Dendritic cell treated with granulocyte-macrophage colony-stimulating factor and Interleukin-4, amounts not matched to agents 40 ng/mL and 50 ng/mL, for 4 days (primary cell): ENCODE results near the gene CARD8.
"Not testable (repeated sequence)": the region's sequence is repeated elsewhere in the genome, so short reads cannot be mapped to it uniquely, and the experiment has no call there.

Source experiments
- H3K27ac Mint-ChIP-seq: one replicate; pipeline ENCODE4 v1.8.0; 2022; ENCODE audit warnings: mild to moderate bottlenecking, mixed read lengths
- H3K27me3 Mint-ChIP-seq: one replicate; pipeline ENCODE4 v1.8.0; 2022; ENCODE audit warnings: mild to moderate bottlenecking, mixed read lengths
- H3K36me3 Mint-ChIP-seq: one replicate; pipeline ENCODE4 v1.8.0; 2022; ENCODE audit warnings: low read depth, mixed read lengths
- H3K4me1 Mint-ChIP-seq: one replicate; pipeline ENCODE4 v1.8.0; 2022; ENCODE audit warnings: low read depth, mixed read lengths
- H3K4me3 Mint-ChIP-seq: one replicate; pipeline ENCODE4 v1.8.0; 2022; ENCODE audit warnings: mild to moderate bottlenecking, moderate library complexity, mixed read lengths
- H3K9me3 Mint-ChIP-seq: one replicate; pipeline ENCODE4 v1.8.0; 2022; ENCODE audit warnings: mixed read lengths
- intact Hi-C: fragments of 100-400 bp; cut with micrococcal nuclease; formaldehyde crosslinking; loops from one replicate; pipeline ENCODE4 v1.15.0; 2022

Gene CARD8, protein sequence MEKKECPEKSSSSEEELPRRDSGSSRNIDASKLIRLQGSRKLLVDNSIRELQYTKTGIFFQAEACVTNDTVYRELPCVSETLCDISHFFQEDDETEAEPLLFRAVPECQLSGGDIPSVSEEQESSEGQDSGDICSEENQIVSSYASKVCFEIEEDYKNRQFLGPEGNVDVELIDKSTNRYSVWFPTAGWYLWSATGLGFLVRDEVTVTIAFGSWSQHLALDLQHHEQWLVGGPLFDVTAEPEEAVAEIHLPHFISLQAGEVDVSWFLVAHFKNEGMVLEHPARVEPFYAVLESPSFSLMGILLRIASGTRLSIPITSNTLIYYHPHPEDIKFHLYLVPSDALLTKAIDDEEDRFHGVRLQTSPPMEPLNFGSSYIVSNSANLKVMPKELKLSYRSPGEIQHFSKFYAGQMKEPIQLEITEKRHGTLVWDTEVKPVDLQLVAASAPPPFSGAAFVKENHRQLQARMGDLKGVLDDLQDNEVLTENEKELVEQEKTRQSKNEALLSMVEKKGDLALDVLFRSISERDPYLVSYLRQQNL

DNA sequence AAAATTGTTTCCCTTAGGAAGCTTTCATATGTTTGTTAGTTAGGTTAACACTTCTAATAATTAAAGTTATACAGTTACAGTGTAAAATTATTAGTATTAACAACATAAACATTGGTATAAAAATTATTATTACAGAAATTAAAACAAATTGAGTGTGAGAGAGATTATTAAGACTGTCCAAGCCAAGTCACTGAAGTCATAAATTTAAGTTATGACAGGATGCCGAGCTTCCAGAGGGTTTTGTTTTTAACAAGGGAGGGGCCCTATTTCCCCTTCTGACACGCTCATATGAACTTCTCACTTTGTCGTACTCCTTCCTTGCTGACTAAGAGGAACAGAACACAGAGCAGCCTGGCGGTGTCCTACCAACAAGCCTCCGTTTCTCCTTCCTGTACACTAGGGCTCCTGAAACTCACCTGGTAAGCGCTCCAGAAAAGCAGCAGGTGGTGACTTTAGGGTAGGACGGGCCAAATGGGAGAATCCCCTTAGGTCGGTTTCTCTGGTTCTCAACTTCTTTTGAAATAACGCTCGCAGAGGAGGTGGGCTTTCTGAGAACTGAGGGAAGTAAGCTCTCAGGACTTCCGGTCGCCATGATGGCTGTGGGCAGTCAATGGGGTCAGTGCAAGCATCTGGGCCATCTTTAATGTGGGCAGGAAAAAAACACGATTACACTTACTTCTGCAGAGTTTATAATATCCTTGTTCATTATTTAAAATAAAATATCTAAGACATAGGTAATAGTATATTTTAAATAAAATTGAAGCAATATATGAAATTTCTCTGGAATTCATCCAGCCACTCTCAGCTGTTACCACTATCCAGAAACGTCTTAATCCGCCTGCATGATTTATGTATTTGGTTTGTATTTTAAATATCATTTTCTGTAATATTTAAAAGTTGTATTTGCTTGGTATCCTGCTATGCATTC lies at the start of gene CARD8:
Gene CARD8, minus strand, starts transcription at position 537 of the 928 bp plus-strand sequence. CDS start 14,892 bp downstream, outside the sequence.
- intact Hi-C loops = no loop called here
- Mint-ChIP-seq H3K36me3 (peaks cover 7% of the 10 kb centered on the region), H3K9me3 (no peaks in the 10 kb centered on the region), H3K4me1 (peaks cover 57% of the 10 kb centered on the region), H3K27ac (peak within 1 kb of the TSS; percentile 98), H3K27me3 (no peaks in the 10 kb centered on the region), H3K4me3 (peak within 1 kb of the TSS; percentile 83)

DNA sequence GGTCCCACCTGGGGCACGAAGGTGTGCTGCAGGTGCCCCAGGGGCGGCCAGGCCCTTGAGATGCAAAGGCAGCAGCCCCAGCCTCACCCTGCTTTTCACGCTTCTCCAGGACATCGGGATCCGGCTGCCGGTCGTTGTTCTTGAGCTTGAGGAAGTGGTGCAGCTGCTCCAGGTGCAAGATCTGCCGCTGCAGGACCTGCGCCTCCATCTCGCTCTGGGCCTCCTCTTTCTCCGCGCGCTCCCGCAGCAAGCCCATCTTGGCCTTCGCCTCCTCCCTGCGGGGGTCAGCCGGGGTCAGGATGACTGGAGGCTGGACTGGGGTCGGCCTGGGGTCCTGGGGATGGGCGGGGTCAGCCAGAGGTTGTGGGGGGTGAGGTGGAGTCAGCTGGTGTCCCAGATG lies 48.2 kb upstream of the CARD8 start:
- intact Hi-C loops = no loop called here
- no peaks in the 10 kb centered on the region for H3K36me3 Mint-ChIP-seq
- H3K4me3 Mint-ChIP-seq = no peak overlapping the region
- H3K27ac Mint-ChIP-seq = no peak overlapping the region
- no peaks in the 10 kb centered on the region for H3K9me3 Mint-ChIP-seq
- H3K4me1 Mint-ChIP-seq = no peaks in the 10 kb centered on the region
- H3K27me3 Mint-ChIP-seq = no peaks in the 10 kb centered on the region

DNA sequence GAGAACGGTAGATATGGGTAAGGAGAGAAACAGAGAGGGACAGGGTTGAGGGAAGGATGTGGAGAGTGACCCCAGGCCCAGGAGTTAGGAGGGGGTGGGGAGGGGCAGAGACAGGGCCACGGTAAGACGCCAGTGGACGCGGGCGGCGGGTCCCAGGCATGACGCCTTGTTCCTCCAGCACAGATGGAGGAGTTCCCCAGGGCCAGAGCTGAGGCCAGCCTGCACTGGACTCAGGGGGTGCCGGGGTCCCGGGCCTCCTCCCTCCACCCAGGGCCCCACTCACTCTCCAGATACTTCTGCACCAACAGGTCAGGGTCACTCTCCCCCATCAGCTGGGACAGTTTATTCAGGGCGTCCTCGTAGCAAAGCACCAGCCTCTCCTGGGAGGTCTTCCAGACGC lies 47.7 kb upstream of the CARD8 start:
- Mint-ChIP-seq H3K9me3 (no peaks in the 10 kb centered on the region), H3K4me1 (no peaks in the 10 kb centered on the region), H3K36me3 (no peaks in the 10 kb centered on the region), H3K27ac (no peak overlapping the region), H3K27me3 (no peaks in the 10 kb centered on the region), H3K4me3 (no peak overlapping the region)
- intact Hi-C loops = no loop called here

DNA sequence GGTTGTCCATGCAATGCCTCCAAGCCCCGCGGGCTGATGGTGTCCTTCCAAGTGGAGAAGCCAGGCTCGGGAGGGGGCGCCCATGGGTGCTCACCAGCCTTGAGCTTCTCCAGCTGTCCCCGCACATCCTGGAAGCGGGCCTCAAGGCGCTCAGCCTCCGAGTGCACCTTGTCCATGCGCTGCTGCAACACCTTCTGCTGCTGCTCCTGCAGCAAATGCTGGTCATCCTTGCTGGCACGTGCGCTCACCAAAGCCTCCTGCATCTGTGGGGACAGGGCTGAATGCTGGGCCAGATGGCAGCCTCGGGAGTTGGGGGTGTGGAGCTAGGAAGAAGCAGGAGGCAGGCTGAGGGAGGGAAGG lies 46.9 kb upstream of the CARD8 start:
- no peak overlapping the region for H3K27ac Mint-ChIP-seq
- H3K27me3 Mint-ChIP-seq = no peaks in the 10 kb centered on the region
- no peaks in the 10 kb centered on the region for H3K36me3 Mint-ChIP-seq
- no peaks in the 10 kb centered on the region for H3K9me3 Mint-ChIP-seq
- H3K4me3 Mint-ChIP-seq = no peak overlapping the region
- no peaks in the 10 kb centered on the region for H3K4me1 Mint-ChIP-seq
- intact Hi-C loops = no loop called here

DNA sequence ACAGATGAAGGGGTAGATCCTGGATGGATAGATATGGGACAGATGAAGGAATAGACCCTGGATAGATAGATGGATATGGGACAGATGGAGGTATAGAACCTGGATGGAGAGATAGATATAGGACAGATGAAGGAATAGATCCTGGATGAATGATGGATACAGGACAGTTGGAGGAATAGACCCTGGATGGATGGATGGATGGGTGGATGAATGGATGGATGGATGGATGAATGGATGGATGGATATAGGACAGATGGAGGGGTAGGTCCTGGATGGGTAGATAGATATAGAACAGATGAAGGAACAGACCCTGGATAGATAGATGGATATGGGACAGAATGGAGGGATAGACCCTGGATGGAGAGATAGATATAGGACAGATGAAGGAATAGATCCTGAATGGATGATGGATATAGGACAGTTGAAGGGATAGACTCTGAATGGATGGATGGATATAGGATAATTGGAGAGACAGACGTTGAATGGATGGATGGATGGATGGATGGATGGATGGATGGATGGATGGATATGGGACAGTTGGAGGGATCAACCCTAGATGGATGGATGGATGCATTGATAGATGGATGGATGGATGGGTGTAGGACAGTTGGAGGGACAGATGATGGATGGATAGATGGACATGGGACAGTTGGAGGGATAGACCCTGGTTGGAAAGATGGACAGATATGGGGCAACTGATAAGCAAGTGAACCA lies 46.3 kb upstream of the CARD8 start:
- Mint-ChIP-seq H3K27ac (no peak overlapping the region), H3K4me1 (no peaks in the 10 kb centered on the region), H3K4me3 (no peak overlapping the region), H3K27me3 (no peaks in the 10 kb centered on the region), H3K36me3 (no peaks in the 10 kb centered on the region), H3K9me3 (no peaks in the 10 kb centered on the region)
- intact Hi-C loops = no loop called here

DNA sequence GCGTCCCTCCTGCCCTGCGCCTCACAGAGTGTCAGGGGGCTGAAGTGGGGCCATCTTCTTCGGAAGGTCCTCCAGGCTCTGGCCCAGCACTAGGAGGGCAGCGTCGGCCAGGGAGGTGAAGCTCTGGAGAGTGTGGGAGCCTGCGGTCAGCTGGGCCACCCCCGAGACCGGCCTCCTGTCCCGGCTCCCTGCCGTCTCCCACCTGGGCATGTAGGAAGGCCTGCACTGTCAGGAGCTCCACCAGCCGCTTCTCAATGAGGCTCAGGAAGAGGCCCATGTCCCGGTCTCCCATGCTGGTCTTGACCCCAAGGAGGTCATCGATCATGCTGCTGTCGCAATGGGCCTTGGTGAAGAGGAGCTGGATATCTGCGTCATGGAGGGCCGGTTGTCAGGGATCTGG lies 42.3 kb upstream of the CARD8 start:
- Mint-ChIP-seq H3K36me3 (no peaks in the 10 kb centered on the region), H3K27me3 (no peaks in the 10 kb centered on the region), H3K27ac (no peak overlapping the region), H3K9me3 (no peaks in the 10 kb centered on the region), H3K4me1 (no peaks in the 10 kb centered on the region), H3K4me3 (no peak overlapping the region)
- intact Hi-C loops = no loop called here

DNA sequence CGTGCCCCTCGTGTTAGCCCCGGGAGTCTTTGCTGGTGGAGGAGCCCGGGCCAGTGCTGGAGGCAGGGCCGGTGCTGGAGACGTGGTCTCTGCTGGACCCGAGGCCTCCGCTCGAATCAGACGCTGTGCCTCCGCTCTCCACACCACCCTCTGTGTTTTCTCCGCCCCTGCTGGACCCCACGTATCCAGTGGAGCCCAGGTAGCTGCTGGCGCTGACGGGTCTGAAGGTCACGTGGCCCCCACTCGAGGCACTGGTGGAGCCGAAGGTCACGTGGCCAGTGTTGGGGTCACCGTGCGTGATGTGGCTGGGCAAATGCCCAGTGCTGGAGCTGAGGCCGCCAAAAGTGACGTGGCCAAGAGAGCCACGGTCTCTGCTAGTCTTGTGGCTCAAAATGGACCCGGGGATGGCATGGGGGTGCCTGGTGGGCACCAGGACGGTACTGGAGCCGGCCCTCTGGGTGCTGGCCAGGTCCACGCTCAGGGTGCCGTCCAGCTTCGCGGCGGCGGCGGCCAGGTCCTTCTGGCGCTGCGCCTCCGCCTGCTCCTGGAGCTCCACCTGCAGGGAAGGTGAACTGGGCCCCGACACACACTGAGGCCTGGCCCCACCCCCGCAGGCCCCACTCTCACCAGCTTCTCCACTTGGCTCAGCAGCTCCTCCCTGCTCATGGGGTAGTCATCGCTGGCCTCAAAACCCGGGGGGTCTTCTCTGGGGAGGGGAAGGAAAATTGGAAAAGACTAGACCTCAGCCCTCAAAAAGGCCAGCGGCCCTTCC lies 41.4 kb upstream of the CARD8 start:
- no peaks in the 10 kb centered on the region for H3K9me3 Mint-ChIP-seq
- no peaks in the 10 kb centered on the region for H3K4me1 Mint-ChIP-seq
- H3K4me3 Mint-ChIP-seq = no peak overlapping the region
- H3K36me3 Mint-ChIP-seq = no peaks in the 10 kb centered on the region
- no peaks in the 10 kb centered on the region for H3K27me3 Mint-ChIP-seq
- intact Hi-C loops = no loop called here
- no peak overlapping the region for H3K27ac Mint-ChIP-seq

DNA sequence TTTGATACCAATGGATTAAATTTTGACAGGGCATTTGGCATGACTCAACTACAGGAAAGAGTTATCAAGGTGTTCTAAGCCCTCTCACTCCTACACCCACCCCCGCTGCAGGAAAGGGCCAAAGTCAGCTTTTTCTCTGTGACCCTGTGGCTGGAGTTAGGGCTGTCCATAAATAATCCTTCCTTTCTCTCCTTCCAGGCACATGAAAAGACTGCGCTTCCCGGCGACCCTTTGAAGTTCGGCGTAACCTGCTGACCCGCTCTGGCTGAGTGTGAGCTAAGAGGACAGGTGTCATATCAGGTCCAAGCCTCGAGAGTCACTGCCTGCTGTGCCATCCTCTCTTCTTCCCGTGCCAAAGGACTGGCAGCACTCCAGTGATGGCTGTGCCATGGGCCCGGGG lies 39.7 kb upstream of the CARD8 start:
- intact Hi-C loops = no loop called here
- no peaks in the 10 kb centered on the region for H3K9me3 Mint-ChIP-seq
- no peak overlapping the region for H3K27ac Mint-ChIP-seq
- no peak overlapping the region for H3K4me3 Mint-ChIP-seq
- H3K4me1 Mint-ChIP-seq = peaks cover 9% of the 10 kb centered on the region
- no peaks in the 10 kb centered on the region for H3K36me3 Mint-ChIP-seq
- H3K27me3 Mint-ChIP-seq = peaks cover 8% of the 10 kb centered on the region

DNA sequence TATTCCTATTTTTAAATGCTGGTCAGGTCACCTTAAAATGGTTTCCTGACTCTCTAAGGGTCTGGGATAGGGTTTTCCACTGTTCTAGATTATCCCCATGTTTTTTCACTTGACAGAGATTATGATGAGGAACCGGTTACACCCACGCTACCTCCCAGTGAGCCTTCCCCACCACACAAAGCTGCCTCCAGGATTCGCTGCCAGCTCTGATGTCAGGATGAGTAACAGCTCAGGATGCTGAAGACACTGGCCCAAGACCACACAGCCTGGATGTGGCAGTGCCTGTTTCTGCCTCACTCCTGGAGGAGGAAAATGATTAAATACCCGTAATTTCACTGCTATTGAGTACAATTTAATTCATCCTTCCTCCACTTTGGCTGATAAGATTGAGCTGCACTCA lies 37.1 kb upstream of the CARD8 start:
- Mint-ChIP-seq H3K27ac (no peak overlapping the region), H3K4me3 (no peak overlapping the region), H3K36me3 (no peaks in the 10 kb centered on the region), H3K4me1 (peaks cover 9% of the 10 kb centered on the region), H3K27me3 (peaks cover 13% of the 10 kb centered on the region), H3K9me3 (no peaks in the 10 kb centered on the region)
- intact Hi-C loops = no loop called here

DNA sequence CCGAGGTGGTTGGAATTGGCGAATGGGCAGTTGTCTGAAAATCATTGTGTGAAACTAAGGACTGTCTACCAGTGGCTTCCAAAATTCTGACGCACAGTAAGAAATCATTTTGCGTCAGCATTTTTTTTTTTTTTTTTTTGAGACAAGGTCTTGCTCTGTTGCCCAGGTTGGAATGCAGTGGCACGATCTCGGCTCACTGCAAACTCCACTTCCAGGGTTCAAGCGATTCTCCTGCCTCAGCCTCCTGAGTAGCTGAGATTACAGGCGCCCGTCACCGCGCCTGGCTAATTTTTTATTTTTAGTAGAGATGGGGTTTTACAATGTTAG lies 35.7 kb upstream of the CARD8 start:
- intact Hi-C loops = loop anchor here (1.0 kb wide), 1 partner anchor 24 kb away; no protein-coding TSS in a partner anchor
- Mint-ChIP-seq H3K27me3 (peaks cover 13% of the 10 kb centered on the region), H3K4me3 (peak overlapping the region; percentile 69)
- not testable (repeated sequence) for H3K4me1 Mint-ChIP-seq, H3K27ac Mint-ChIP-seq, H3K9me3 Mint-ChIP-seq, H3K36me3 Mint-ChIP-seq

DNA sequence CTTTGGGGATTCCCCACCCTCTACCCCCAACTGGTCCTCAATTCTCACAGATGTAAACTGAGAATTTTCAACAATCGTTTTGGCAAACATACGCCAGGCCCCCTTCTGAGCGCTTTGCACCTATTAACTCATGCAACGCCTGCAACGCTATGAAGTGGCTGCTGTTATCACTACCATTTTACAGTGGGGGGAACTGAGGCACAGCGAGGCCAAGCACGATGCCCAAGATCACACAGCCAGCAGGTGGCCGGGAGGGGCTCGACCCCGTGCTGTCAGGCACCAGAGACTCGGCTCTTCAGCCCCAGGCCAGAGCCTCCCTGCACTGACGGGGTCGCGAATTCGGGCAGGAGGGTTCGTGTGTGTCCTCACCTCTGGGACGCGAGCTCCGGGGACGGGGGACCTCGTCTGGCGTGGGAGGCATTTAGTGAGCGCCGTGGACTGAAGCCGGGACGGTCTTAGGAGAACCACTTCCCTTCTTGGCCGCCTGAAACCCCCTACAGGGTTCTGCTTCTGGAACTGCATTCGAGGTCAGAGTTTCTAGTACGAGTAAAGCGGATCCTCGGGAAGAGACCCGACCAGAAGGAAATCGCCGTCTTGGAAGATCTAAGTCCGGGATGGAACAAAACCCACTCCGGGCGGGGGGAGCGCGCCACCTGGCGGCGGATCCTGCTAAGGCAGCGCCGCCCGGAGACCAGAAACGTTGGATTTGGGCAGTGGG lies 35.2 kb upstream of the CARD8 start:
- Mint-ChIP-seq H3K27me3 (peaks cover 13% of the 10 kb centered on the region), H3K36me3 (no peaks in the 10 kb centered on the region), H3K4me3 (peak overlapping the region; percentile 69), H3K4me1 (peaks cover 9% of the 10 kb centered on the region), H3K27ac (no peak overlapping the region), H3K9me3 (peaks cover 12% of the 10 kb centered on the region)
- intact Hi-C loops = loop anchor here (1.0 kb wide), 1 partner anchor 24 kb away; no protein-coding TSS in a partner anchor

DNA sequence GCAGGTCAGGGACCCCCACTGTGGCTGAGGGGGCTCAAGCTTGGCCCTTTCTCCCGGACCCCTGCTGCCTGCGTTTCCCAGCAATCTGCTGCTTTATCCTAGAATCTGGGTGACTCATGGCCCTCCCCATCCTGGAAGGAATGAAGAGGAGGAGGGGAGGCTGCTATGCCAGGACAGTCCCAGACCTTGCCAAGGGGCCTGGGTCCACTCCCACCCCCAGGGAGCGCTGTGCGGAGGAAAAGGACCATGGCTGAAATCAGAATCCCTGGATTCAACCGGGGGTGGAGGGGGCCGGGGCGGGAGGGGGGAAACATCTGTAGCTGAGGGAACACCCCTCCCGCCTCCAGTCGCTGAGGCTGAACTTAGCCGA lies 34.7 kb upstream of the CARD8 start:
- H3K27ac Mint-ChIP-seq = no peak overlapping the region
- peaks cover 13% of the 10 kb centered on the region for H3K9me3 Mint-ChIP-seq
- no peak overlapping the region for H3K4me3 Mint-ChIP-seq
- H3K4me1 Mint-ChIP-seq = peaks cover 9% of the 10 kb centered on the region
- no peaks in the 10 kb centered on the region for H3K36me3 Mint-ChIP-seq
- intact Hi-C loops = no loop called here
- H3K27me3 Mint-ChIP-seq = peaks cover 13% of the 10 kb centered on the region

DNA sequence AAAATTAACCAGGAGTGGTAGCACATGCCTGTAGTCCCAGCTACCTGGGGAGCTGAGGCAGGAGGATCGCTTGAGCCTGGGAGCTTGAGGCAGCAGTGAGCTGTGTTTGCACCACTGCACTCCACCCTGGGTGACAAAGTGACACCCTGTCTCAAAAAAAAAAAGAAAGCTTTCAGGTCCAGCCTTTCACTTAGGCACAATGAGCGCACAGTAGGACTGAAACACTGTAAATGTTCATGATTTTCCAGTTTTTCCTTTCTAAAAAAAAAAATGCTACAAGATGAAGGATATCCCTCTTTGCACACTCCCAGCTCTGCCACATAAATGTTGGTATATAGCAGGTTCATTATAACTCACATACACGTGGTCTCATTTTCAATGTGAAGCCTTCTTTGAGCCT lies 32.0 kb upstream of the CARD8 start:
- H3K27me3 Mint-ChIP-seq = peaks cover 13% of the 10 kb centered on the region
- no peak overlapping the region for H3K27ac Mint-ChIP-seq
- H3K4me3 Mint-ChIP-seq = no peak overlapping the region
- H3K36me3 Mint-ChIP-seq = no peaks in the 10 kb centered on the region
- intact Hi-C loops = no loop called here
- H3K4me1 Mint-ChIP-seq = peaks cover 15% of the 10 kb centered on the region
- peaks cover 19% of the 10 kb centered on the region for H3K9me3 Mint-ChIP-seq
